Stromal cell of bone marrow (primary cell): Measurements from ENCODE around the gene CXorf65.

ENCODE experiments used
- DNase-seq: peaks from one replicate; pipeline ENCODE4 v3.0.0-alpha.2; 2012; ENCODE audit warnings: low read depth

Gene CXorf65

DNA sequence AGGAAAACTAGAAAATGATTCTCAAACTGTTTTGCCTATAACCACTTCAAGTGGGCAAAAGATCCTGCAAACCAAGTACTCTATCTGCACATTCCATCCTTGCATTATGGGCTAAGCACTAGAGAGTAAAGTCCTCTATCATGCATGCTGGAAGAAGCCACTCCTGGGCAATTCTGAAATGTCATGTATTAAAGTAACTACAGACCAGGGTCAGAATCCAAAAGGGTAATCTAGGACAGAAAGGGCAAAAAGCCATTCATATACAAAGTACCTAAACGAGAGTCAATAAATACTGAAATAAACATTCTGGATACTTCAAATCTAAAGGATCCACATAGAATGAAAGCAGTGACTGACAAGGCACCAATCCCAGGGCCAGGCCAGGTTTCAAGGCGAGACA lies 39.5 kb downstream of the CXorf65 start:
- no peak for DNase-seq

DNA sequence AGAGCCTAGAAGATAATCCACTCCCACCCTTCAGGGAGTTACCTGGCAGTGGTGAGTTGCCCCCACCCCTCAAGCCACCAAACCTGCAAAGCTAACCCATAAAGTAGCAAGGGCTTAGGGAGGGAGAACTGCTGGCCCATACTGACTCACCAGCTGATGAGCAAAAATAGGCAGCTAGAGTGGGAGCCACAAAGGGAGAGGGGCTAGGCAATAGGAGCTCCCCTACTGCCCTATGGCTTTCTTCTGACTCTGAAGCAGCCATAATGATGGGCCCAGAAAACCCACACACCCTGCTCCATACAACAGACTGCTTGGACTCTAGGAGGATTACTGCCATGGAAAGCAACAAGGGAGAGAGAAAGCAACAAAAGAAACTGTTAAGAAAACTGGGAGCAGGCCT lies 46.4 kb downstream of the CXorf65 start:
- no peak for DNase-seq

DNA sequence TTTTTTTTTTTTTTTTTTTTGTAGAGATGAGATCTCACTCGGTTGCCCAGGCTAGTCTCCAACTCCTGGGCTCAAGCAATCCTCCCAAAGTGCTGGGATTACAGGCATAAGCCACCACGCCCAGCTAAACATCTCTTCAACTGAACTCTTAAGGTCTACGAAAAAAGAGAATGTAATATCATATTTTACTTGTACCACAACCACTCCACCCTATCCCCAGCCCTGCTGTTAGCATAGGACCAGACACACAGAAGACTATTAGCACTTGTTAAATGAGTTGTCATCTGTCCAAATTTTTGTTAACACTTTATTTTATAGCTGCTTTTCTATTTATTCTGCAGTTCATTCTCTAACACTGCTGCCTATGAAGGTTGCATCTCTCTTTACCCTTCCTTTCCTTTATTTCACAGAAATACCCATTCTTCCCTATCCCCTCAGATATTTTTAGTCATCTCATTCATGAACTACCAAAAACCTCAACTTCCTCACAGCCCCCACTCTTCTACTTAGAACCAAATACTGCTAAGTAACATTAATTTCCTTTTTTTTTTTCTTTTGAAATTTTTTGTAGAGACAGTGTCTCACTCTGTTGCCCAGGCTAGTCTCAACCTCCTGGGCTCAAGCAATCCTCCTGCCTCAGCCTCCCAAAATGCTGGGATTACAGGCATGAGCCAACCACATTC lies 48.6 kb downstream of the CXorf65 start:
- DNase-seq = no peak

DNA sequence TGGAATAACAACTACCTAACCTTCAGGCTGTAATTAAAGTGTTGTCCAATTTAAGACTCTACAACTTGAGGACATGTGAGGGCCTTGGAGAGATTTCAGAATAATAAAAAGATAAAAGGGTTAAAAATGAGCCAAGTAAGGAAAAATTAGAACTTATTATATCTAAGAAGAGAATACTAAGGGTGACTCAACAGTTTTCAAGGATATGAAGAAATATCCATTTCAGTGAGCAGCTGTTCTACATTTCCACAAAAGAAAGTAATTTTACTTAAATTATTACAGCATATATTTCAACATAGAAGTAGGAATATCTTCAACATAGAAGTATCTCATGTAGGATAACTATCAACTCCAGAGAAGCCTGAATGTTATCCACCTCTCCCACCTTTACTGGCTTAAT lies 49.7 kb downstream of the CXorf65 start:
- DNase-seq = no peak
